ENCODE measurements around the gene AADACL4.

The AADACL4 gene

GRCh38 chr1:12604114-12604874 lies 39.6 kb upstream of the AADACL4 start:
- TF ChIP-seq CTCF (conservative IDR thresholded peaks at IDR 0.05) = no peak
- H3K27ac ChIP-seq = no peak overlapping the region

GRCh38 chr1:12604986-12605385 lies 38.9 kb upstream of the AADACL4 start:
- TF ChIP-seq ZFX (IDR thresholded peaks at IDR 0.05) (no peak), CTCF (conservative IDR thresholded peaks at IDR 0.05) (no peak)
- no peak overlapping the region for H3K27ac ChIP-seq

GRCh38 chr1:12607263-12607662 lies 36.6 kb upstream of the AADACL4 start:
- no peak overlapping the region for H3K27ac ChIP-seq
- TF ChIP-seq ZFX (IDR thresholded peaks at IDR 0.05) (no peak), CTCF (conservative IDR thresholded peaks at IDR 0.05) (no peak)

GRCh38 chr1:12608311-12608957 lies 35.5 kb upstream of the AADACL4 start:
- TF ChIP-seq ZFX (IDR thresholded peaks at IDR 0.05) (no peak), CTCF (conservative IDR thresholded peaks at IDR 0.05) (no peak)
- H3K27ac ChIP-seq = no peak overlapping the region

- no peak overlapping the region for H3K27ac ChIP-seq
- TF ChIP-seq ZFX (IDR thresholded peaks at IDR 0.05) (no peak), CTCF (conservative IDR thresholded peaks at IDR 0.05) (no peak)
Measured at GRCh38 chr1:12609469-12610003, 34.3 kb upstream of the AADACL4 start.

GRCh38 chr1:12610305-12610935 lies 33.5 kb upstream of the AADACL4 start:
- TF ChIP-seq ZFX (IDR thresholded peaks at IDR 0.05) (no peak), CTCF (conservative IDR thresholded peaks at IDR 0.05) (no peak)
- no peak overlapping the region for H3K27ac ChIP-seq

- no peak overlapping the region for H3K27ac ChIP-seq
- TF ChIP-seq ZFX (IDR thresholded peaks at IDR 0.05) = no peak
- TF ChIP-seq CTCF (conservative IDR thresholded peaks at IDR 0.05) = no peak
Measured at GRCh38 chr1:12610941-12611340, 32.9 kb upstream of the AADACL4 start.

All from C4-2B (cell line).